SK-N-SH (cell line): ENCODE data around the gene PNPLA5. TPM values are rescaled to one million over a fixed set of nuclear protein-coding genes. Genes with fewer than 3 reads are reported as not detected.

Experiments
- CTCF ChIA-PET: fragments of 300-600, 350-600 bp; formaldehyde crosslinking; extraction: SDS; loops from one replicate; lab custom pipeline; 2021; lab: Yijun Ruan, JAX
- POLR2A ChIA-PET: fragments of 350-600 bp; sonication (Branson Sonifier 250); formaldehyde crosslinking; extraction: SDS; loops from one replicate; lab custom pipeline; 2020; ENCODE audit warnings: antibody characterized with exemption, inconsistent platforms; lab: Yijun Ruan, JAX
- DNase-seq: peaks from one replicate; pipeline ENCODE4 v3.0.0; 2012
- H2AFZ ChIP-seq: fragments of 200-600 bp; sonication (generic); 2 replicates; pipeline ENCODE4 v1.8.1; 2016; ENCODE audit warnings: antibody characterized with exemption, mild to moderate bottlenecking, low read depth
- H3F3A ChIP-seq: fragments of 200-600 bp; sonication (generic); replicated peaks from 2 replicates; pipeline ENCODE3; 2016; ENCODE audit warnings: antibody characterized with exemption, mild to moderate bottlenecking; ENCODE audit not compliant: insufficient read depth
- H3K27ac ChIP-seq, 2 experiments: fragments of 200-500 bp in 1 of 2; fragments of 200-600 bp in 1 of 2; sonication (Bioruptor generic) in 1 of 2; sonication (generic), shearing (Covaris generic) in 1 of 2; 2 replicates each; pipeline versions ENCODE4 v1.5.1 to v1.6.1; 2014 to 2016; ENCODE audit warnings: low read depth in 2 of 2, inconsistent platforms in 1 of 2, low read length in 1 of 2, mild to moderate bottlenecking in 1 of 2, mixed read lengths in 1 of 2
- H3K27me3 ChIP-seq: fragments of 200-600 bp; sonication (generic), shearing (Covaris generic); 2 replicates; pipeline ENCODE4 v1.6.1; 2016; ENCODE audit warnings: mixed run types; ENCODE audit not compliant: insufficient read depth
- H3K36me3 ChIP-seq, 2 experiments: fragments of 200-500 bp in 1 of 2; fragments of 200-600 bp in 1 of 2; sonication (Bioruptor generic) in 1 of 2; sonication (generic) in 1 of 2; replicated peaks in 1 of 2; 2 replicates each; pipeline versions ENCODE3 to v1.5.1; 2014 to 2016; ENCODE audit warnings: low read length in 1 of 2, mild to moderate bottlenecking in 1 of 2; ENCODE audit not compliant: insufficient read depth in 2 of 2, control insufficient read depth in 1 of 2
- H3K4me1 ChIP-seq, 2 experiments: fragments of 200-500 bp in 1 of 2; fragments of 200-600 bp in 1 of 2; sonication (Bioruptor generic) in 1 of 2; sonication (generic), shearing (Covaris generic) in 1 of 2; 2 replicates each; pipeline versions ENCODE4 v1.5.1 to v1.6.1; 2014 to 2016; ENCODE audit warnings: low read depth in 1 of 2, low read length in 1 of 2, mixed run types in 1 of 2; ENCODE audit not compliant: insufficient read depth in 2 of 2, control insufficient read depth in 1 of 2
- H3K4me2 ChIP-seq: fragments of 200-600 bp; sonication (generic), shearing (Covaris generic); 2 replicates; pipeline ENCODE4 v1.6.1; 2017; ENCODE audit warnings: mixed run types
- H3K4me3 ChIP-seq, 2 experiments: fragments of 200-500 bp in 1 of 2; fragments of 200-600 bp in 1 of 2; sonication (Bioruptor generic) in 1 of 2; sonication (generic), shearing (Covaris generic) in 1 of 2; 2 replicates each; pipeline versions ENCODE4 v1.5.1 to v1.8.1; 2014 to 2016; ENCODE audit warnings: low read depth in 2 of 2, inconsistent platforms in 1 of 2, low read length in 1 of 2, mild to moderate bottlenecking in 1 of 2, mixed read lengths in 1 of 2, moderate library complexity in 1 of 2
- H3K79me2 ChIP-seq: fragments of 200-600 bp; sonication (generic); 2 replicates; pipeline ENCODE4 v1.8.1; 2017; ENCODE audit warnings: mild to moderate bottlenecking; ENCODE audit not compliant: insufficient read depth
- H3K9ac ChIP-seq: fragments of 200-600 bp; sonication (generic); 2 replicates; pipeline ENCODE4 v1.6.1; 2017; ENCODE audit warnings: mixed run types
- H3K9me2 ChIP-seq: fragments of 200-600 bp; sonication (generic); 2 replicates; pipeline ENCODE4 v1.6.1; 2017; ENCODE audit warnings: mixed run types
- H3K9me3 ChIP-seq: fragments of 200-600 bp; sonication (generic); 2 replicates; pipeline ENCODE4 v1.6.1; 2017; ENCODE audit warnings: mixed run types, mild to moderate bottlenecking, moderate library complexity
- H4K20me1 ChIP-seq: fragments of 200-600 bp; sonication (generic); 2 replicates; pipeline ENCODE4 v1.6.1; 2017; ENCODE audit warnings: mild to moderate bottlenecking, mixed run types; ENCODE audit not compliant: insufficient read depth
- ELF1 ChIP-seq: IDR thresholded peaks from 2 replicates; pipeline ENCODE4 v1.4.0; 2012
- EP300 ChIP-seq, 2 experiments: IDR thresholded peaks; 2 replicates each; pipeline versions ENCODE4 v1.4.0 to v1.6.1; 2012; ENCODE audit warnings: borderline replicate concordance in 1 of 2, low read depth in 1 of 2, low read length in 1 of 2
- FOSL2 ChIP-seq: IDR thresholded peaks from 2 replicates; pipeline ENCODE4 v1.4.0; 2012; ENCODE audit warnings: low read depth, mild to moderate bottlenecking, moderate library complexity, borderline replicate concordance
- FOXJ3 ChIP-seq: sonication (generic); formaldehyde crosslinking; IDR thresholded peaks from 2 replicates; pipeline ENCODE4 v1.5.1; 2020; ENCODE audit warnings: mild to moderate bottlenecking, missing genetic modification reagents
- FOXM1 ChIP-seq: IDR thresholded peaks from 2 replicates; pipeline ENCODE4 v1.4.0; 2012; ENCODE audit warnings: low read depth, mild to moderate bottlenecking
- GABPA ChIP-seq: IDR thresholded peaks from 2 replicates; pipeline ENCODE4 v1.4.0; 2012; ENCODE audit warnings: low read depth, mild to moderate bottlenecking
- GATA2 ChIP-seq: sonication (generic); formaldehyde crosslinking; IDR thresholded peaks from 2 replicates; pipeline ENCODE4 v1.5.0; 2020; ENCODE audit warnings: mild to moderate bottlenecking, missing genetic modification reagents
- IRF3 ChIP-seq: fragments of 150-350 bp; IDR thresholded peaks from 2 replicates; pipeline ENCODE4 v1.6.1; 2016; ENCODE audit warnings: mild to moderate bottlenecking, low read depth, low read length
- JUND ChIP-seq: IDR thresholded peaks from 2 replicates; pipeline ENCODE4 v1.4.0; 2012
- MAX ChIP-seq: IDR thresholded peaks from 2 replicates; pipeline ENCODE4 v1.4.0; 2012; ENCODE audit warnings: low read depth
- MXI1 ChIP-seq: IDR thresholded peaks from 2 replicates; pipeline ENCODE4 v1.6.1; 2012; ENCODE audit warnings: mild to moderate bottlenecking, low read depth, low read length, improper control_type of control experiment
- PBX3 ChIP-seq: IDR thresholded peaks from 2 replicates; pipeline ENCODE4; 2012
- POLR2AphosphoS5 ChIP-seq: IDR thresholded peaks from 2 replicates; pipeline ENCODE4 v1.6.1; 2012; ENCODE audit warnings: low read depth, low read length
- RAD21 ChIP-seq: IDR thresholded peaks from 2 replicates; pipeline ENCODE4 v1.6.1; 2012; ENCODE audit warnings: mild to moderate bottlenecking, low read length
- REST ChIP-seq: IDR thresholded peaks from 2 replicates; pipeline ENCODE4 v1.6.1; 2012; ENCODE audit warnings: mild to moderate bottlenecking, low read depth, low read length, moderate library complexity
- SIN3A ChIP-seq: IDR thresholded peaks from 2 replicates; pipeline ENCODE4 v1.6.1; 2012; ENCODE audit warnings: low read depth, mild to moderate bottlenecking, low read length, moderate library complexity, borderline replicate concordance
- TEAD4 ChIP-seq: IDR thresholded peaks from 2 replicates; pipeline ENCODE4 v1.4.0; 2012; ENCODE audit warnings: mild to moderate bottlenecking, borderline replicate concordance; ENCODE audit not compliant: insufficient read depth
- YY1 ChIP-seq: IDR thresholded peaks from 2 replicates; pipeline ENCODE4 v1.4.0; 2012; ENCODE audit warnings: low read depth, mild to moderate bottlenecking
- WGBS: methylation state at CpG from one replicate; pipeline ENCODE4 v1.1.6; 2017; ENCODE audit warnings: low lambda C conversion rate; 5-methylcytosine and 5-hydroxymethylcytosine counted together
- polyA plus RNA-seq, 3 experiments: library from polyadenylated mRNA; depleted of rRNA; stranded (reverse); fragments of >200 nt; gene quantifications; 2 replicates each; pipeline ENCODE4 v1.2.3, GENCODE V29; 2012

The PNPLA5 gene
- polyA plus RNA-seq (2012; rRNA removed): not detected in 2 replicates
- polyA plus RNA-seq (2012; cell fraction: cytosol; rRNA removed): not detected in 2 replicates
- polyA plus RNA-seq (2012; cell fraction: nucleus; rRNA removed): not detected in 2 replicates

GRCh38 chr22:43891360-43892182 lies at the start of gene PNPLA5:
TSS of gene PNPLA5 (minus strand) at chr22:43892013. CDS start at chr22:43891880, 133 bp downstream.
- H3K4me3 ChIP-seq: no peak within 1 kb of the TSS

GRCh38 chr22:43941449-43941848 lies 49.6 kb upstream of the PNPLA5 start:
- no peak overlapping the region for H3K9ac ChIP-seq
- H3K4me3 ChIP-seq: no peak overlapping the region
- WGBS: 65% methylated on average over 6 of the region's 6 CpGs
- H4K20me1 ChIP-seq: no peaks in the 10 kb centered on the region
- POLR2A ChIA-PET: no interaction called here
- H3K27me3 ChIP-seq: no peaks in the 10 kb centered on the region
- H3K4me1 ChIP-seq: no peaks in the 10 kb centered on the region; a peak in 1 of 4 replicates
- H3K4me2 ChIP-seq: no peak overlapping the region
- H3F3A ChIP-seq: no peaks in the 10 kb centered on the region
- no peak overlapping the region for H3K27ac ChIP-seq
- CTCF ChIA-PET: interaction anchor here (1.4 to 2.2 kb wide), 2 partner anchors 13 to 57 kb away, joined by 4 to 7 read pairs; no protein-coding TSS in a partner anchor
- H3K36me3 ChIP-seq: peaks cover 3% of the 10 kb centered on the region in 2 experiments
- H3K9me2 ChIP-seq: no peaks in the 10 kb centered on the region
- DNase-seq: no peak
- H3K79me2 ChIP-seq: no peaks in the 10 kb centered on the region
- H2AFZ ChIP-seq: no peak overlapping the region
- no peaks in the 10 kb centered on the region for H3K9me3 ChIP-seq
- TF ChIP-seq MAX: no peak
- no peak for TF ChIP-seq FOXJ3 (CRISPR knock-in tag)
- TF ChIP-seq FOXM1: no peak
- TF ChIP-seq GATA2: no peak
- TF ChIP-seq YY1: no peak
- no peak for TF ChIP-seq ELF1
- no peak for TF ChIP-seq FOSL2
- no peak for TF ChIP-seq REST
- TF ChIP-seq TEAD4: no peak
- no peak for TF ChIP-seq JUND
- TF ChIP-seq EP300 (IDR thresholded peaks at IDR 0.05; ENCODE audit: borderline replicate concordance in 1 of 2, low read depth in 1 of 2, low read length in 1 of 2): no peak
- TF ChIP-seq SIN3A: no peak
- no peak for TF ChIP-seq RAD21
- no peak for TF ChIP-seq MXI1

More at GRCh38 chr22:43891360-43892182, at the start of gene PNPLA5:
- no peaks in the 10 kb centered on the region for H3K9me3 ChIP-seq
- peak; percentile 44 for DNase-seq
- no peaks in the 10 kb centered on the region; a peak in 1 of 4 replicates for H3K4me1 ChIP-seq
- no peak within 1 kb of the TSS for H3K4me2 ChIP-seq
- no peak within 1 kb of the TSS for H3K9ac ChIP-seq
- no peaks in the 10 kb centered on the region for H3K9me2 ChIP-seq
- WGBS: no CpG with 5 or more reads among the region's 72 CpGs
- H2AFZ ChIP-seq: no peak within 1 kb of the TSS
- H3K79me2 ChIP-seq: no peaks in the 10 kb centered on the region
- no peak within 1 kb of the TSS for H3K27ac ChIP-seq
- no peaks in the 10 kb centered on the region; the same call in 1 of the 2 replicates for H3K27me3 ChIP-seq
- TF ChIP-seq JUND: no peak
- no peak for TF ChIP-seq POLR2AphosphoS5
- no peak for TF ChIP-seq RAD21
- no peak for TF ChIP-seq FOXM1
- no peak for TF ChIP-seq IRF3
- no peak for TF ChIP-seq GABPA
- TF ChIP-seq YY1: no peak
- no peak for TF ChIP-seq PBX3
- TF ChIP-seq, all 33 proteins: peak for 0
- no peaks in the 10 kb centered on the region for H3K36me3 ChIP-seq
- POLR2A ChIA-PET: no interaction called here
- CTCF ChIA-PET: no interaction called here
- H4K20me1 ChIP-seq: no peaks in the 10 kb centered on the region
- no peaks in the 10 kb centered on the region for H3F3A ChIP-seq
